PC-9 (cell line): ENCODE results near the gene CARD11. TPM values are rescaled to one million over a fixed set of nuclear protein-coding genes. Genes with fewer than 3 reads are reported as not detected.
A peak's percentile ranks its signal among the peaks of the same experiment; 100 is the strongest.

Experiments used
- BruUV-seq: library from RNA; stranded (reverse); fragments of 400-500 nt; replicated peaks from 2 replicates; lab custom pipeline; 2021; lab: Mats Ljungman, UMichigan
- CTCF ChIA-PET: fragments of 300-600 bp; sonication (Branson Sonifier 250); formaldehyde crosslinking; loops from one replicate; lab custom pipeline; 2022; ENCODE audit warnings: antibody characterized with exemption; lab: Charles Lee
- POLR2A ChIA-PET: fragments of 300-600 bp; sonication (Branson Sonifier 250); formaldehyde crosslinking; loops from one replicate; lab custom pipeline; 2022; ENCODE audit warnings: antibody characterized with exemption; ENCODE audit not compliant: unreplicated experiment; lab: Charles Lee
- DNase-seq, 2 experiments: peaks; one replicate each; pipeline versions ENCODE4 v3.0.0 to v3.0.0-alpha.2; 2015 to 2022; ENCODE audit warnings: mixed read lengths in 1 of 2
- H2AFZ ChIP-seq: fragments of 200-600 bp; sonication (generic); 2 replicates; pipeline ENCODE4 v1.8.1; 2017; ENCODE audit warnings: antibody characterized with exemption
- H3F3A ChIP-seq: fragments of 200-600 bp; sonication (generic); 2 replicates; pipeline ENCODE4 v1.8.1; 2017; ENCODE audit warnings: antibody characterized with exemption, mild to moderate bottlenecking, low read depth; ENCODE audit not compliant: insufficient read depth
- H3K27ac ChIP-seq: fragments of 200-600 bp; sonication (generic); 2 replicates; pipeline ENCODE4 v1.6.1; 2016; ENCODE audit warnings: mixed run types
- H3K27me3 ChIP-seq: fragments of 200-600 bp; sonication (generic); 2 replicates; pipeline ENCODE4 v1.6.1; 2016; ENCODE audit warnings: low read depth, mixed run types; ENCODE audit not compliant: insufficient read depth
- H3K36me3 ChIP-seq: fragments of 200-600 bp; sonication (generic); 2 replicates; pipeline ENCODE4 v1.6.1; 2016; ENCODE audit warnings: low read depth, mixed run types
- H3K4me1 ChIP-seq: fragments of 200-600 bp; sonication (generic); replicated peaks from 2 replicates; pipeline ENCODE4 v1.6.1; 2016; ENCODE audit warnings: mixed run types; ENCODE audit not compliant: insufficient read depth
- H3K4me2 ChIP-seq: fragments of 200-600 bp; sonication (generic); 2 replicates; pipeline ENCODE4 v1.6.1; 2017; ENCODE audit warnings: mixed run types
- H3K4me3 ChIP-seq: fragments of 200-600 bp; sonication (generic); 2 replicates; pipeline ENCODE4 v1.6.1; 2016; ENCODE audit warnings: mixed run types
- H3K79me2 ChIP-seq: fragments of 200-600 bp; sonication (generic); 2 replicates; pipeline ENCODE4 v1.6.1; 2017; ENCODE audit warnings: low read depth, mixed run types
- H3K9me2 ChIP-seq: fragments of 200-600 bp; sonication (generic); 2 replicates; pipeline ENCODE4 v1.8.1; 2017; ENCODE audit warnings: mild to moderate bottlenecking; ENCODE audit not compliant: insufficient read depth
- H3K9me3 ChIP-seq: fragments of 200-600 bp; sonication (generic); 2 replicates; pipeline ENCODE4 v1.8.1; 2016; ENCODE audit warnings: low read depth; ENCODE audit not compliant: insufficient read depth
- H4K20me1 ChIP-seq: fragments of 200-600 bp; sonication (generic); 2 replicates; pipeline ENCODE4 v1.8.1; 2017; ENCODE audit not compliant: insufficient read depth
- EZH2 ChIP-seq: fragments of 200-600 bp; sonication (generic); IDR thresholded peaks from 2 replicates; pipeline ENCODE4 v1.8.0; 2017; ENCODE audit warnings: antibody characterized with exemption, low read depth
- intact Hi-C: fragments of 100-400 bp; cut with micrococcal nuclease; formaldehyde crosslinking; loops from one replicate; pipeline ENCODE4 v1.10.0; 2022; ENCODE audit not compliant: unreplicated experiment
- total RNA-seq: library from RNA; stranded (reverse); gene quantifications from 2 replicates; pipeline ENCODE4 v1.2.3, GENCODE V29; 2021
- TF ChIP-seq, protein P1 (sequence below): fragments of 200-600 bp; sonication (generic); conservative IDR thresholded peaks from 2 replicates; pipeline ENCODE4 v1.6.1; 2017; ENCODE audit warnings: mixed run types, antibody characterized with exemption, mild to moderate bottlenecking, moderate library complexity

Gene CARD11
- total RNA-seq, 1 experiment from 2014 or later = 62.6 TPM

DNA sequence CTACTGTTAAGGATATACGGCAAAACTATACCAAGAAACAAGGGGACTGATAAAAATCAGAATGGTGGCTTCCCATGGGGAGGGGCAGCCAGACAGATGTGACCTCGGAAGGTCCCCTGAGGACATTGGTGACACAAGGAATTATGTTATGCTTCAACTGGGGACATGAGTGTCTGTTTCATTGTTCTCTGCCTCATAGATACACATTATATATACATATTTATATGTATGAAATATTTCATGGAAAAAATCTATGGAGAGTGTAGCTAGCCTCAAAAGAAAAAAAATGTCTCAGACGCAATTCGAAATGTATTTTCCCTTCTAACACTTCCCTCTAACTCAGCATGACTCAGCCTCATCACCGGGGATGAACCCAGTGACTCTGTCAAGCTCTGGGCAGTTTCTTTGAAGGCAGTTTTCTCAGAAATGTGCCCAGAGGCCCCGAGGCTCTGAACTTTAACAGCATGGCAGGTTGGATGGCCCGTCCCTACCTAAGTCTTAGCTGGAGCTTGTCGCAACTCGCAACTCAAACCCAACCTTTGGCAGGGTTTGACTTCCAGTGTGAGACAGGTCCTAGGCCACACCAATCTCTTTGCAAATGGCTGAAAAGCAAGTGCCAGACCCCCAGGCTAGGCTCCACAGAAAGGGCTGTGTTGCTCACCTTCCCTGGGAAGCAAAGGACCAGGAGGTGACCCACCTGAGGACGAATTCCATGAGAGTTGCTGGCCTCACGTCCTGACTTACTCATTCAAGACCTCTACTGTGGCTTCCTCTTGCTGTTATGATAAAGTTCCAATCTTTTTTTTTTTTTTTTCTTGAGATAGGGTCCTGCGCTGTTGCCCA lies 86.9 kb downstream of the CARD11 start:
- Histone ChIP-seq H2AFZ (no peak overlapping the region), H3F3A (peaks cover 26% of the 10 kb centered on the region), H3K9me3 (no peaks in the 10 kb centered on the region), H3K9me2 (no peaks in the 10 kb centered on the region), H4K20me1 (no peaks in the 10 kb centered on the region), H3K79me2 (0 out of 2 replicates have a peak, but pooled peaks cover 14% of the 10 kb centered on the region), H3K4me3 (no peak overlapping the region), H3K27me3 (no peaks in the 10 kb centered on the region), H3K36me3 (peaks cover 27% of the 10 kb centered on the region), H3K4me2 (peak overlapping the region; percentile 54), H3K4me1 (peaks cover 27% of the 10 kb centered on the region), H3K27ac (peak overlapping the region; percentile 91)
- ChIA-PET POLR2A (interaction anchor here (0.6 to 0.7 kb wide), 3 partner anchors 9 to 665 kb away, joined by 6 to 22 read pairs (median 11); no protein-coding TSS in a partner anchor), CTCF (interaction anchor here (0.5 to 0.8 kb wide), 4 partner anchors 22 to 84 kb away, joined by 3 to 8 read pairs (median 3); no protein-coding TSS in a partner anchor)
- no peak for TF ChIP-seq EZH2
- TF ChIP-seq, protein P1, sequence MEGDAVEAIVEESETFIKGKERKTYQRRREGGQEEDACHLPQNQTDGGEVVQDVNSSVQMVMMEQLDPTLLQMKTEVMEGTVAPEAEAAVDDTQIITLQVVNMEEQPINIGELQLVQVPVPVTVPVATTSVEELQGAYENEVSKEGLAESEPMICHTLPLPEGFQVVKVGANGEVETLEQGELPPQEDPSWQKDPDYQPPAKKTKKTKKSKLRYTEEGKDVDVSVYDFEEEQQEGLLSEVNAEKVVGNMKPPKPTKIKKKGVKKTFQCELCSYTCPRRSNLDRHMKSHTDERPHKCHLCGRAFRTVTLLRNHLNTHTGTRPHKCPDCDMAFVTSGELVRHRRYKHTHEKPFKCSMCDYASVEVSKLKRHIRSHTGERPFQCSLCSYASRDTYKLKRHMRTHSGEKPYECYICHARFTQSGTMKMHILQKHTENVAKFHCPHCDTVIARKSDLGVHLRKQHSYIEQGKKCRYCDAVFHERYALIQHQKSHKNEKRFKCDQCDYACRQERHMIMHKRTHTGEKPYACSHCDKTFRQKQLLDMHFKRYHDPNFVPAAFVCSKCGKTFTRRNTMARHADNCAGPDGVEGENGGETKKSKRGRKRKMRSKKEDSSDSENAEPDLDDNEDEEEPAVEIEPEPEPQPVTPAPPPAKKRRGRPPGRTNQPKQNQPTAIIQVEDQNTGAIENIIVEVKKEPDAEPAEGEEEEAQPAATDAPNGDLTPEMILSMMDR = no peak
- TSS peak; percentile 85 for BruUV-seq
- peak; percentile 84 to 94 for DNase-seq
- intact Hi-C loops = loop anchor here (1.0 to 5.0 kb wide), 2 partner anchors 22 to 71 kb away; no protein-coding TSS in a partner anchor

DNA sequence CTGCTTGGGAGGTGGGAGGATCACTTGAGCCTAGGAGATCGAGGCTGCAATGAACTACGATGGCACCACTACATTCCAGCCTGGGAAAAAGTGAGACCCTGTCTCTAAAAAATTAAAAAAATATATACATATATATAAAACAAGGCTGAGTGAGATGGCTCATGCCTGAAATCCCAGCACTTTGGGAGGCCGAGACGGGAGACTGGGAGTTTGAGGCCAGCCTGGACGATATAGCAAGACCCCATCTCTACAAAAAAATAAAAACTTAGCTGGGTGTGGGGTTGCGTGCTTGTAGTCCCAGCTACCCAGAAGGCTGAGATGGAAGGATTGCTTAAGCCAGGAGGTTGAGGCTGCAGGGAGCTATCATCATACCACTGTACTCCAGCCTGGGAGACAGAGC lies 87.6 kb downstream of the CARD11 start:
- Histone ChIP-seq H3K4me2 (peak overlapping the region; percentile 54), H3K9me2 (no peaks in the 10 kb centered on the region), H3K4me3 (no peak overlapping the region), H3K27me3 (no peaks in the 10 kb centered on the region), H3K9me3 (no peaks in the 10 kb centered on the region), H3K27ac (peak overlapping the region; percentile 91), H3F3A (peaks cover 26% of the 10 kb centered on the region), H3K36me3 (peaks cover 27% of the 10 kb centered on the region), H4K20me1 (no peaks in the 10 kb centered on the region), H3K4me1 (peaks cover 27% of the 10 kb centered on the region), H3K79me2 (0 out of 2 replicates have a peak, but pooled peaks cover 14% of the 10 kb centered on the region), H2AFZ (no peak overlapping the region)
- intact Hi-C loops = loop anchor here (1.0 to 5.0 kb wide), 2 partner anchors 22 to 71 kb away; no protein-coding TSS in a partner anchor
- TF ChIP-seq, protein P1 = no peak
- ChIA-PET CTCF (interaction anchor here (0.7 kb wide), 1 partner anchor 22 kb away, joined by 3 read pairs; no protein-coding TSS in a partner anchor), POLR2A (no interaction called here)
- DNase-seq = no peak
- TSS peak; percentile 48 for BruUV-seq

DNA sequence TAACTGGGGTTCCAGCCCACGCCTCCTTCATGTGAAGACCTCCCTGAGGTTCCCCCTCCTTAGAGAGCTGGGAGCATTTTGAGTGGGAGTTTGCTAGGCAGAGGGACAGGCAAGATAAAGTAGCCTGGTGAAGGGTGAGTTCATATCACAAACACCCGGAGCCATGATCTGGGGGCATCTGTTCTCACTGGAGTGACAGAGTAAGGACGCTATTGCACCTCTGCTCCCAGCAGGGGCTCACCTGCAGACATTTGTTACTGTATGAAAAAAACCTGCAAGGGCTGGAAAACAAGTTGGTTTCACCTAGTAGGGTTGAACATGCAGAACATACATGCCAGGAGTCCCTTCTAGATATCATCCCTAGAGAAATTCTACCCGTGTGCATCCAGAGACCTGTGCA lies 88.4 kb downstream of the CARD11 start:
- 0 out of 2 replicates have a peak, but pooled peaks cover 14% of the 10 kb centered on the region for H3K79me2 ChIP-seq
- no peaks in the 10 kb centered on the region for H4K20me1 ChIP-seq
- no TSS peak for BruUV-seq
- no peak for DNase-seq
- intact Hi-C loops = loop anchor here (5.0 kb wide), 1 partner anchor 72 kb away; no protein-coding TSS in a partner anchor
- H3K9me3 ChIP-seq = no peaks in the 10 kb centered on the region
- H3K36me3 ChIP-seq = peaks cover 27% of the 10 kb centered on the region
- no peaks in the 10 kb centered on the region for H3K9me2 ChIP-seq
- peaks cover 26% of the 10 kb centered on the region for H3F3A ChIP-seq
- TF ChIP-seq EZH2 = no peak
- TF ChIP-seq, protein P1 = no peak
- H3K4me2 ChIP-seq = no peak overlapping the region
- no peak overlapping the region for H3K27ac ChIP-seq
- peaks cover 27% of the 10 kb centered on the region for H3K4me1 ChIP-seq
- ChIA-PET CTCF (no interaction called here), POLR2A (no interaction called here)
- no peak overlapping the region for H2AFZ ChIP-seq
- no peak overlapping the region for H3K4me3 ChIP-seq
- H3K27me3 ChIP-seq = no peaks in the 10 kb centered on the region
